GM12878 (cell line): Measurements from ENCODE around the gene PRKN. TPM values are rescaled to one million over a fixed set of nuclear protein-coding genes. Genes with fewer than 3 reads are reported as not detected.

ENCODE experiments used
- ATAC-seq: fragments of 200-7000 bp; cut with Tn5 transposase; 3 replicates; pipeline ENCODE4 v1.9.1; 2020; ENCODE audit warnings: mild to moderate bottlenecking, moderate library complexity
- BruUV-seq: library from RNA; stranded (reverse); fragments of 400-500 nt; replicated peaks from 2 replicates; lab custom pipeline; 2021; lab: Mats Ljungman, UMichigan
- CTCF ChIA-PET: fragments of 300-600 bp; sonication (Branson Sonifier 250); formaldehyde crosslinking; extraction: SDS; loops from one replicate; lab custom pipeline; 2021; ENCODE audit warnings: inconsistent platforms; lab: Yijun Ruan, JAX
- POLR2A ChIA-PET: fragments of 350-600 bp; formaldehyde crosslinking; extraction: SDS; loops from one replicate; lab custom pipeline; 2021; ENCODE audit warnings: inconsistent platforms; lab: Charles Lee
- RAD21 ChIA-PET: fragments of 300-600 bp; sonication (Branson Sonifier 250); formaldehyde crosslinking; loops from one replicate; lab custom pipeline; 2023; ENCODE audit warnings: antibody characterized with exemption; ENCODE audit not compliant: unreplicated experiment; lab: Charles Lee
- SMC1A ChIA-PET: fragments of 300-600 bp; sonication (Branson Sonifier 250); formaldehyde crosslinking; loops from one replicate; lab custom pipeline; 2023; ENCODE audit not compliant: unreplicated experiment, uncharacterized antibody; lab: Charles Lee
- DNase-seq: peaks from one replicate; pipeline ENCODE4 v3.0.0-alpha.2; 2011; ENCODE audit warnings: low read depth, low spot score
- FAIRE-seq: peaks from 3 replicates; lab custom pipeline; 2011; peaks lifted over from hg19 to GRCh38; lab: Jason Lieb, UNC
- H2AFZ ChIP-seq: 2 replicates; pipeline ENCODE4 v1.6.0; 2011; ENCODE audit warnings: low read depth, low read length, control low read depth; ENCODE audit not compliant: control insufficient read depth
- H3K27ac ChIP-seq: 2 replicates; pipeline ENCODE4 v1.5.1; 2011; ENCODE audit warnings: control low read depth; ENCODE audit not compliant: control insufficient read depth, insufficient read depth
- H3K27me3 ChIP-seq, 2 experiments: replicated peaks in 1 of 2; 2 replicates each; pipeline versions ENCODE4 v1.6.0 to v1.6.1; 2011; ENCODE audit warnings: low read length in 1 of 2; ENCODE audit not compliant: control insufficient read depth in 2 of 2, insufficient read depth in 2 of 2
- H3K36me3 ChIP-seq, 2 experiments: 2 replicates each; pipeline ENCODE4 v1.5.1; 2011; ENCODE audit warnings: low read length in 1 of 2; ENCODE audit not compliant: control insufficient read depth in 2 of 2, insufficient read depth in 2 of 2
- H3K4me1 ChIP-seq: 2 replicates; pipeline ENCODE4 v1.6.1; 2011; ENCODE audit warnings: mild to moderate bottlenecking, low read length, moderate library complexity, mixed read lengths; ENCODE audit not compliant: control insufficient read depth, insufficient read depth
- H3K4me2 ChIP-seq: 2 replicates; pipeline ENCODE4 v1.6.0; 2011; ENCODE audit warnings: control low read depth; ENCODE audit not compliant: control insufficient read depth, insufficient read depth
- H3K4me3 ChIP-seq: fragments of 200-600 bp; sonication (generic); 2 replicates; pipeline ENCODE4 v1.5.1; 2016
- H3K79me2 ChIP-seq: 2 replicates; pipeline ENCODE4 v1.6.0; 2011; ENCODE audit warnings: low read length; ENCODE audit not compliant: control insufficient read depth, insufficient read depth
- H3K9ac ChIP-seq: 2 replicates; pipeline ENCODE4 v1.8.0; 2011; ENCODE audit warnings: low read length, control low read depth, mixed read lengths; ENCODE audit not compliant: control insufficient read depth, insufficient read depth
- H3K9me3 ChIP-seq: replicated peaks from 3 replicates; pipeline ENCODE4 v1.5.1; 2011; ENCODE audit warnings: mild to moderate bottlenecking, low read length; ENCODE audit not compliant: control insufficient read depth, insufficient read depth
- H4K20me1 ChIP-seq: 2 replicates; pipeline ENCODE4 v1.6.0; 2011; ENCODE audit not compliant: control insufficient read depth, insufficient read depth
- CHD2 ChIP-seq: IDR thresholded peaks from 2 replicates; pipeline ENCODE4 v1.6.1; 2011; ENCODE audit warnings: low read depth, low read length, improper control_type of control experiment, borderline replicate concordance
- CTCF ChIP-seq, 3 experiments: IDR thresholded peaks in 2 of 3; conservative IDR thresholded peaks in 1 of 3; 2 replicates each; pipeline ENCODE4 v1.5.1; 2011; ENCODE audit warnings: low read depth in 3 of 3, low read length in 3 of 3, mild to moderate bottlenecking in 3 of 3, control low read depth in 2 of 3, moderate library complexity in 2 of 3, inconsistent platforms in 1 of 3, mixed read lengths in 1 of 3; ENCODE audit not compliant: control insufficient read depth in 2 of 3, insufficient read depth in 1 of 3; ENCODE audit errors: extremely low read depth in 1 of 3
- DPF2 ChIP-seq: fragments of 450-650 bp; IDR thresholded peaks from 2 replicates; pipeline ENCODE4 v1.6.1; 2017; ENCODE audit warnings: mild to moderate bottlenecking
- EP300 ChIP-seq, 2 experiments: fragments of 150-350 bp in 1 of 2; IDR thresholded peaks; 2 replicates each; pipeline ENCODE4 v1.6.1; 2011 to 2012; ENCODE audit warnings: low read depth in 2 of 2, low read length in 2 of 2, borderline replicate concordance in 1 of 2, improper control_type of control experiment in 1 of 2, inconsistent platforms in 1 of 2; ENCODE audit not compliant: control insufficient read depth in 1 of 2
- EZH2 ChIP-seq: IDR thresholded peaks from 2 replicates; pipeline ENCODE4 v1.6.1; 2012; ENCODE audit warnings: low read depth, mild to moderate bottlenecking, control low read depth, inconsistent platforms, low read length, borderline replicate concordance; ENCODE audit not compliant: control insufficient read depth
- HDGF ChIP-seq: fragments of 450-650 bp; IDR thresholded peaks from 2 replicates; pipeline ENCODE4 v1.6.1; 2016; ENCODE audit warnings: antibody characterized with exemption
- KDM1A ChIP-seq: fragments of 200-600 bp; sonication (generic); IDR thresholded peaks from 2 replicates; pipeline ENCODE4 v1.6.1; 2016; ENCODE audit warnings: borderline replicate concordance
- NFYB ChIP-seq: IDR thresholded peaks from 2 replicates; pipeline ENCODE4 v1.6.1; 2011; ENCODE audit warnings: low read depth, mild to moderate bottlenecking, low read length, improper control_type of control experiment, moderate library complexity; ENCODE audit not compliant: insufficient read depth
- NRF1 ChIP-seq: conservative IDR thresholded peaks from 2 replicates; pipeline ENCODE4 v1.6.1; 2011; ENCODE audit warnings: mild to moderate bottlenecking, low read depth, low read length, improper control_type of control experiment
- PAX8 ChIP-seq: fragments of 450-650 bp; IDR thresholded peaks from 2 replicates; pipeline ENCODE4 v1.6.1; 2017; ENCODE audit warnings: mild to moderate bottlenecking, moderate library complexity
- POLR2AphosphoS5 ChIP-seq: IDR thresholded peaks from 2 replicates; pipeline ENCODE4 v1.6.1; 2011; ENCODE audit warnings: mild to moderate bottlenecking, low read length, inconsistent platforms
- RBBP5 ChIP-seq: fragments of 200-600 bp; sonication (generic); conservative IDR thresholded peaks from 2 replicates; pipeline ENCODE4 v1.6.1; 2016
- SMAD1 ChIP-seq: fragments of 450-650 bp; IDR thresholded peaks from 2 replicates; pipeline ENCODE4 v1.6.1; 2018; ENCODE audit warnings: mild to moderate bottlenecking, low read depth; ENCODE audit not compliant: partially characterized antibody
- TARDBP ChIP-seq: IDR thresholded peaks from 2 replicates; pipeline ENCODE4 v1.6.1; 2016; ENCODE audit warnings: borderline replicate concordance
- ZNF207 ChIP-seq: fragments of 450-650 bp; IDR thresholded peaks from 2 replicates; pipeline ENCODE4 v1.6.1; 2014; ENCODE audit warnings: antibody characterized with exemption, mild to moderate bottlenecking, borderline replicate concordance
- WGBS: methylation state at CpG from one replicate; pipeline ENCODE4 v1.1.6; 2016; ENCODE audit warnings: low lambda C conversion rate; ENCODE audit not compliant: insufficient replicate concordance, insufficient coverage; ENCODE audit errors: missing lambda C conversion rate; 5-methylcytosine and 5-hydroxymethylcytosine counted together
- in situ Hi-C: fragments of 300-500 bp; cut with MboI; formaldehyde crosslinking; loops from 9 replicates; pipeline ENCODE4 v1.14.3; 2018; ENCODE audit warnings: mixed read lengths
- intact Hi-C: fragments of 100-400 bp; cut with micrococcal nuclease; formaldehyde crosslinking; loops from one replicate; pipeline ENCODE4 v1.14.2; 2022; ENCODE audit not compliant: unreplicated experiment
- polyA plus RNA-seq, 11 experiments: library from polyadenylated mRNA; depleted of rRNA in 4 of 11; unstranded in 6 of 11; stranded (reverse) in 5 of 11; fragments of >200 nt; fragmentation: Nextera tagmentation in 4 of 11; fragmentation: Illumina TruSeq in 1 of 11; extraction: Ambion mirVana in 4 of 11; extraction: Trizol in 1 of 11; gene quantifications; 1 replicate in 1 of 11; 2 replicates in 10 of 11; pipeline versions ENCODE4 v1.2.1 to v1.2.3, GENCODE V29; 2011 to 2016; ENCODE audit warnings: inconsistent platforms in 2 of 11, missing spikeins in 2 of 11, low read depth in 1 of 11
- total RNA-seq, 4 experiments: library from RNA; depleted of rRNA in 3 of 4; stranded (reverse); fragments of >200 nt in 3 of 4; fragmentation: Illumina TruSeq in 1 of 4; extraction: Trizol in 1 of 4; gene quantifications; 2 replicates each; pipeline versions ENCODE4 v1.2.1 to v1.2.3, GENCODE V29; 2013 to 2021
- TF ChIP-seq, protein P1 (sequence below): fragments of 450-650 bp; IDR thresholded peaks from 2 replicates; pipeline ENCODE4 v1.6.1; 2014; ENCODE audit warnings: mild to moderate bottlenecking

PRKN gene
- total and polyA plus RNA-seq, 10 of the 15 experiments (the other 5 are each of a cell fraction or from before 2014, with no cell fraction given) = 0.06 to 0.09 TPM; not detected in 8

DNA sequence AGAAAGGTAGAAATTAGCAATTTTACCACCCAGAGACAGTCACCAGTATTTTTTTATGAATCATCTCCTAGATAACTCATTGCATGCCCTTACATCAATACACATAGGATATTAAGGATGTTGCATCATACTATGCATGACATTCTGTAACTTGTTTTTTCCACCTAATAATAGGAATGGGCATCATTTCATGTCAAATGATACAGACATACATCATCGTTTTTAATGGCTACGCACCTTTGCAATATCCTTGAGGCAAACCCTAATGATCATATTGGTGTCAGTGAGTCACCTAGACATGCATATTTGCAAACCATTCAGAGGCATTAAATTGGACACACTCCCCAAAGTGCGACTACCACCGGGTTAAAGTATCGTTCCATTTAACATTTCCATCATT lies 1144.0 kb downstream of the PRKN start:
- Histone ChIP-seq H3K27me3 (no peaks in the 10 kb centered on the region), H3K79me2 (no peaks in the 10 kb centered on the region), H2AFZ (no peak overlapping the region), H3K9ac (no peak overlapping the region), H3K36me3 (no peaks in the 10 kb centered on the region), H3K4me3 (no peak overlapping the region), H3K27ac (no peak overlapping the region), H3K9me3 (no peaks in the 10 kb centered on the region), H3K4me1 (no peaks in the 10 kb centered on the region), H3K4me2 (no peak overlapping the region), H4K20me1 (no peaks in the 10 kb centered on the region)
- FAIRE-seq (no peak), DNase-seq (no peak), ATAC-seq (no peak)
- ChIA-PET SMC1A (interaction anchor here (0.7 kb wide), 1 partner anchor 1872 kb away, joined by 3 read pairs; no protein-coding TSS in a partner anchor), POLR2A (no interaction called here), RAD21 (no interaction called here), CTCF (no interaction called here)
- BruUV-seq = no TSS peak
- in situ Hi-C loops = no loop called here
- TF ChIP-seq RBBP5 (no peak), EP300 (IDR thresholded peaks at IDR 0.05; ENCODE audit: borderline replicate concordance in 1 of 2, control insufficient read depth in 1 of 2, low read depth in 2 of 2, low read length in 2 of 2) (no peak), KDM1A (no peak), ZNF207 (no peak), SMAD1 (no peak), TARDBP (no peak), DPF2 (no peak), CHD2 (no peak), PAX8 (no peak), POLR2AphosphoS5 (no peak), CTCF (IDR thresholded peaks at IDR 0.05 in 2 of 3, conservative IDR thresholded peaks at IDR 0.05 in 1 of 3; ENCODE audit: control insufficient read depth in 2 of 3, extremely low read depth in 1 of 3, insufficient read depth in 1 of 3, low read depth in 3 of 3, low read length in 3 of 3) (no peak), NRF1 (no peak), EZH2 (no peak), HDGF (no peak), NFYB (no peak)
- TF ChIP-seq, protein P1, sequence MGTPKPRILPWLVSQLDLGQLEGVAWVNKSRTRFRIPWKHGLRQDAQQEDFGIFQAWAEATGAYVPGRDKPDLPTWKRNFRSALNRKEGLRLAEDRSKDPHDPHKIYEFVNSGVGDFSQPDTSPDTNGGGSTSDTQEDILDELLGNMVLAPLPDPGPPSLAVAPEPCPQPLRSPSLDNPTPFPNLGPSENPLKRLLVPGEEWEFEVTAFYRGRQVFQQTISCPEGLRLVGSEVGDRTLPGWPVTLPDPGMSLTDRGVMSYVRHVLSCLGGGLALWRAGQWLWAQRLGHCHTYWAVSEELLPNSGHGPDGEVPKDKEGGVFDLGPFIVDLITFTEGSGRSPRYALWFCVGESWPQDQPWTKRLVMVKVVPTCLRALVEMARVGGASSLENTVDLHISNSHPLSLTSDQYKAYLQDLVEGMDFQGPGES = no peak
- intact Hi-C loops = no loop called here
- WGBS = 40% methylated on average over 5 of the region's 5 CpGs
